Measurements from ENCODE around the gene NADK2.

DNA sequence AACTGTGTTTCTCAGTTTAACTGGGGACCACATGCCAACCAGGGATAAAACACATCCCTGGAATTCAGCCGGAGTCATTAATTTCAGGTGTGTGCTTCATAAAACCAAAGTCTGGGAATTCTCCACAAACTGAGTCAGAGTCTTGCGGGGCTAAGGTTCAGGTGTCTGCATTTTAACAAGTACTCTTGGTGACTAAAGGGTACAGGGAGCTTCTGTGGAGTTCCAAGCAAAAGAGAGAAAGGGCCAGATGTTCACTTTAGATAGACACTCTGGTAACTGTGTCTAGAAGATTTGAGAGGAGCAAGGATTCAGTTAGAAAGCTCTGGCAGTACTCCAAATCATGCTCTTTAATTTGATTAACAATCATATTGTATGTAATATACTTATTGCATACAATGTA lies 4.0 kb downstream of the NADK2 start:
- TF ChIP-seq POLR2A (IDR thresholded peaks at IDR 0.05) = no peak
- TF ChIP-seq, protein P1, sequence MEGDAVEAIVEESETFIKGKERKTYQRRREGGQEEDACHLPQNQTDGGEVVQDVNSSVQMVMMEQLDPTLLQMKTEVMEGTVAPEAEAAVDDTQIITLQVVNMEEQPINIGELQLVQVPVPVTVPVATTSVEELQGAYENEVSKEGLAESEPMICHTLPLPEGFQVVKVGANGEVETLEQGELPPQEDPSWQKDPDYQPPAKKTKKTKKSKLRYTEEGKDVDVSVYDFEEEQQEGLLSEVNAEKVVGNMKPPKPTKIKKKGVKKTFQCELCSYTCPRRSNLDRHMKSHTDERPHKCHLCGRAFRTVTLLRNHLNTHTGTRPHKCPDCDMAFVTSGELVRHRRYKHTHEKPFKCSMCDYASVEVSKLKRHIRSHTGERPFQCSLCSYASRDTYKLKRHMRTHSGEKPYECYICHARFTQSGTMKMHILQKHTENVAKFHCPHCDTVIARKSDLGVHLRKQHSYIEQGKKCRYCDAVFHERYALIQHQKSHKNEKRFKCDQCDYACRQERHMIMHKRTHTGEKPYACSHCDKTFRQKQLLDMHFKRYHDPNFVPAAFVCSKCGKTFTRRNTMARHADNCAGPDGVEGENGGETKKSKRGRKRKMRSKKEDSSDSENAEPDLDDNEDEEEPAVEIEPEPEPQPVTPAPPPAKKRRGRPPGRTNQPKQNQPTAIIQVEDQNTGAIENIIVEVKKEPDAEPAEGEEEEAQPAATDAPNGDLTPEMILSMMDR (IDR thresholded peaks at IDR 0.05) = no peak
